HG03097 (cell line): ENCODE data around the gene KLHL2.

Experiments
- ATAC-seq: cut with Tn5 transposase; IDR thresholded peaks from one replicate; pipeline ENCODE4 v1.9.1; 2021; ENCODE audit not compliant: unreplicated experiment, low FRiP score

Gene KLHL2

GRCh38 chr4:165359506-165359905 is 152.1 kb downstream of the KLHL2 start:
- no peak for ATAC-seq

- no peak for ATAC-seq
Observed at GRCh38 chr4:165360041-165360695, 152.8 kb downstream of the KLHL2 start.

GRCh38 chr4:165360985-165361670 is 153.8 kb downstream of the KLHL2 start:
- no peak for ATAC-seq

- no peak for ATAC-seq
Observed at GRCh38 chr4:165361810-165362209, 154.4 kb downstream of the KLHL2 start.

- ATAC-seq = no peak
Observed at GRCh38 chr4:165364452-165365080, 157.2 kb downstream of the KLHL2 start.

GRCh38 chr4:165367040-165367439 is 159.7 kb downstream of the KLHL2 start:
- ATAC-seq = no peak

GRCh38 chr4:165368114-165368513 is 160.8 kb downstream of the KLHL2 start:
- no peak for ATAC-seq

- no peak for ATAC-seq
Observed at GRCh38 chr4:165368567-165368966, 161.2 kb downstream of the KLHL2 start.

- ATAC-seq = no peak
Observed at GRCh38 chr4:165369522-165369921, 162.2 kb downstream of the KLHL2 start.

GRCh38 chr4:165370530-165370929 is 163.2 kb downstream of the KLHL2 start:
- no peak for ATAC-seq
